HEK293 (cell line): ENCODE results near the gene ATP2C1.

Experiments used
- CTCF ChIA-PET: fragments of 350-600 bp; formaldehyde crosslinking; extraction: SDS; loops from one replicate; lab custom pipeline; 2021; ENCODE audit warnings: antibody characterized with exemption; lab: Yijun Ruan, JAX
- POLR2A ChIA-PET: fragments of 300-600 bp; formaldehyde crosslinking; extraction: SDS; loops from one replicate; lab custom pipeline; 2020; ENCODE audit warnings: antibody characterized with exemption, inconsistent platforms; lab: Yijun Ruan, JAX
- H3K27ac ChIP-seq: fragments of 200-500 bp; sonication (Bioruptor generic); 2 replicates; pipeline ENCODE4 v1.5.1; 2014; ENCODE audit warnings: low read depth, low read length, control low read depth, inconsistent platforms; ENCODE audit errors: extremely low read depth
- H3K36me3 ChIP-seq, 2 experiments: fragments of 200-500 bp in 1 of 2; sonication (Bioruptor generic) in 1 of 2; 1 replicate in 1 of 2; 2 replicates in 1 of 2; pipeline ENCODE4 v1.5.1; 2014 to 2017; ENCODE audit warnings: inconsistent platforms in 2 of 2, low read length in 2 of 2; ENCODE audit not compliant: control insufficient read depth in 2 of 2, insufficient read depth in 1 of 2
- H3K4me1 ChIP-seq: fragments of 200-500 bp; sonication (Bioruptor generic); 2 replicates; pipeline ENCODE4 v1.5.1; 2014; ENCODE audit warnings: mild to moderate bottlenecking, low read length, inconsistent platforms; ENCODE audit not compliant: control insufficient read depth, insufficient read depth
- H3K4me3 ChIP-seq: 2 replicates; pipeline ENCODE4 v1.5.1; 2011; ENCODE audit warnings: low read depth, mild to moderate bottlenecking, control low read depth, low read length, moderate library complexity
- H3K9me3 ChIP-seq: fragments of 200-500 bp; sonication (Bioruptor generic); 2 replicates; pipeline ENCODE4 v1.5.1; 2014; ENCODE audit warnings: low read depth, low read length, inconsistent platforms; ENCODE audit not compliant: control insufficient read depth, insufficient read depth
- ZIC2 ChIP-seq: fragments of 450-650 bp; formaldehyde crosslinking; IDR thresholded peaks from 2 replicates; pipeline ENCODE4 v1.5.1; 2016; ENCODE audit warnings: missing biosample characterization, missing genetic modification characterization
- ZNF121 ChIP-seq: fragments of 450-650 bp; formaldehyde crosslinking; IDR thresholded peaks from 2 replicates; pipeline ENCODE4 v1.5.1; 2016; ENCODE audit warnings: missing biosample characterization, missing genetic modification characterization
- ZNF148 ChIP-seq: fragments of 450-650 bp; formaldehyde crosslinking; IDR thresholded peaks from 2 replicates; pipeline ENCODE4 v1.5.0; 2017; ENCODE audit warnings: missing biosample characterization, missing genetic modification characterization, borderline replicate concordance
- ZNF239 ChIP-seq: fragments of 450-650 bp; formaldehyde crosslinking; IDR thresholded peaks from 2 replicates; pipeline ENCODE4 v1.5.1; 2016; ENCODE audit warnings: missing biosample characterization, missing genetic modification characterization
- ZNF335 ChIP-seq: fragments of 450-650 bp; formaldehyde crosslinking; conservative IDR thresholded peaks from 2 replicates; pipeline ENCODE4 v1.5.1; 2016; ENCODE audit warnings: missing biosample characterization, missing genetic modification characterization
- ZNF37A ChIP-seq: fragments of 450-650 bp; IDR thresholded peaks from 2 replicates; pipeline ENCODE4 v1.5.1; 2018; ENCODE audit warnings: missing biosample characterization, missing genetic modification characterization
- ZNF514 ChIP-seq: fragments of 450-650 bp; formaldehyde crosslinking; IDR thresholded peaks from 2 replicates; pipeline ENCODE4 v1.5.1; 2016; ENCODE audit warnings: missing biosample characterization, missing genetic modification characterization
- ZNF654 ChIP-seq: fragments of 450-650 bp; formaldehyde crosslinking; IDR thresholded peaks from 2 replicates; pipeline ENCODE4 v1.5.1; 2016; ENCODE audit warnings: low read depth, missing biosample characterization, missing genetic modification characterization
- ZNF785 ChIP-seq: fragments of 450-650 bp; formaldehyde crosslinking; IDR thresholded peaks from 2 replicates; pipeline ENCODE4 v1.5.1; 2016; ENCODE audit warnings: missing biosample characterization, missing genetic modification characterization
- ZSCAN5A ChIP-seq: fragments of 450-650 bp; formaldehyde crosslinking; IDR thresholded peaks from 2 replicates; pipeline ENCODE4 v1.5.1; 2016; ENCODE audit warnings: missing biosample characterization, missing genetic modification characterization
- TF ChIP-seq, protein P1 (sequence below): fragments of 450-650 bp; IDR thresholded peaks from 2 replicates; pipeline ENCODE4 v1.5.1; 2018; ENCODE audit warnings: missing biosample characterization, mild to moderate bottlenecking, missing genetic modification characterization
- TF ChIP-seq, protein P2 (sequence below): fragments of 450-650 bp; formaldehyde crosslinking; IDR thresholded peaks from 2 replicates; pipeline ENCODE4 v1.5.1; 2016; ENCODE audit warnings: missing biosample characterization, missing genetic modification characterization
- TF ChIP-seq, protein P3 (sequence below): fragments of 450-650 bp; formaldehyde crosslinking; IDR thresholded peaks from 2 replicates; pipeline ENCODE4 v1.5.1; 2016; ENCODE audit warnings: missing biosample characterization, missing genetic modification characterization

ATP2C1 gene

DNA sequence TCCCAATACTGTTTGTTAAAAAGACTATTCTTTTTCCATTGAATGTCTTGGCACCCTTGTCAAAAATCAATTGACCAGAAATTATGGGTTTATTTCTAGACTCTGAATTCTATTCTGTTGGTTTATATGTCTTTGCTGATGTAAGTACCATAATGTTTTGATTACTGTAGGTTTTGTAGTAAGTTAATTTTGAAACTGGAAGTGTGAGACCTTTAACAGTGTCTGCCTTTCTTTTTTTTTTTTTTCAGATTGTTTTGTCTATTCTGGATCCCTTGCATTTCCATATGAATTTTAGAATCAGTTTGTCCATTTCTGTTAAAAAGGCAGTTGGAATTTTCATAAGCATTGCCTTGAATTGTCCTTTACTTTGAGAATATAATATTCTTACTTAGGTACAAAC is 13.6 kb downstream of the ATP2C1 start:
- no peaks in the 10 kb centered on the region for H3K36me3 ChIP-seq

GRCh38 chr3:130907966-130908365 is 14.1 kb downstream of the ATP2C1 start:
- Histone ChIP-seq H3K4me1 (peaks cover 10% of the 10 kb centered on the region), H3K27ac (no peak overlapping the region), H3K9me3 (no peaks in the 10 kb centered on the region), H3K36me3 (no peaks in the 10 kb centered on the region), H3K4me3 (no peak overlapping the region)
- ChIA-PET POLR2A (no interaction called here), CTCF (no interaction called here)
- TF ChIP-seq, protein P1, sequence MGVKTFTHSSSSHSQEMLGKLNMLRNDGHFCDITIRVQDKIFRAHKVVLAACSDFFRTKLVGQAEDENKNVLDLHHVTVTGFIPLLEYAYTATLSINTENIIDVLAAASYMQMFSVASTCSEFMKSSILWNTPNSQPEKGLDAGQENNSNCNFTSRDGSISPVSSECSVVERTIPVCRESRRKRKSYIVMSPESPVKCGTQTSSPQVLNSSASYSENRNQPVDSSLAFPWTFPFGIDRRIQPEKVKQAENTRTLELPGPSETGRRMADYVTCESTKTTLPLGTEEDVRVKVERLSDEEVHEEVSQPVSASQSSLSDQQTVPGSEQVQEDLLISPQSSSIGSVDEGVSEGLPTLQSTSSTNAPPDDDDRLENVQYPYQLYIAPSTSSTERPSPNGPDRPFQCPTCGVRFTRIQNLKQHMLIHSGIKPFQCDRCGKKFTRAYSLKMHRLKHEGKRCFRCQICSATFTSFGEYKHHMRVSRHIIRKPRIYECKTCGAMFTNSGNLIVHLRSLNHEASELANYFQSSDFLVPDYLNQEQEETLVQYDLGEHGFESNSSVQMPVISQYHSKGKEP: no peak
- TF ChIP-seq ZNF121 (tag by site-specific recombination): no peak

More for the DNA sequence above, 13.6 kb downstream of the ATP2C1 start:
- no peaks in the 10 kb centered on the region for H3K9me3 ChIP-seq
- peaks cover 10% of the 10 kb centered on the region for H3K4me1 ChIP-seq
- no peak overlapping the region for H3K27ac ChIP-seq
- TF ChIP-seq, protein P2, sequence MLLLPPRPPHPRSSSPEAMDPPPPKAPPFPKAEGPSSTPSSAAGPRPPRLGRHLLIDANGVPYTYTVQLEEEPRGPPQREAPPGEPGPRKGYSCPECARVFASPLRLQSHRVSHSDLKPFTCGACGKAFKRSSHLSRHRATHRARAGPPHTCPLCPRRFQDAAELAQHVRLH: no peak
- ChIA-PET CTCF (no interaction called here), POLR2A (no interaction called here)
- no peak overlapping the region for H3K4me3 ChIP-seq

DNA sequence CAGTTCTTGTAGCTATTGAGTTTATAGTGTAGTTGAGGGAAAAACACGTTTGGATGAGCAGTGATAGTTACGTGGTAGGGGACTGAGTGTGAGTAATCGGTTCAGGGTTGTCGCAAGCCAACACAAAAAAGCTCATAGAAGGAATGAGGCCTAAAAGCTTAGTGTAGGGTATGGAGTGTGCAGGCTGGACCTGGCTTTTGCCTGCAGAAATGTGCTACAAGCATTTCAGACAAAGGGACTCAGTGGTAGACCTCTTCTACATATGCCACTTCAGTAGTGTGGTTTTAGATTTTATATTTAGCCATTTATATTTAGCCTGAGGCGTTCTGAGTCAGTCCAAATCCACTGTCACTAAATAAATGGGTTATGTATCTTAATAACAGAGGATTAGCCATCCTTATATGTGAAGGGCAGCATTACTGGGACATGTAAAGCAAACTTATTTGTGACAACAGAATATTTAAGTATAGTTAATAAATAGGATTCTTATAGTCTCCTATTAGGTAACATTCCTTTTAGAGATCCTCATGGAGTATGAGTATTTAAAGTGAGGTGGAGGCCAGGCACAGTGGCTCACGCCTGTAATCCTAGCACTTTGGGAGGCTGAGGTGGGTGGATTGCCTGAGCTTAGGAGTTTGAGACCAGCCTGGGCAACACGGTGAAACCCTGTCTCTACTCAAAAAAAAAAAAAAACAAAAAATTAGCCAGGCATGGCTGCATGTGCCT is 21.8 kb downstream of the ATP2C1 start:
- Histone ChIP-seq H3K36me3 (no peaks in the 10 kb centered on the region; a peak in 1 of 3 replicates), H3K4me1 (no peaks in the 10 kb centered on the region), H3K9me3 (no peaks in the 10 kb centered on the region), H3K27ac (no peak overlapping the region), H3K4me3 (no peak overlapping the region)
- TF ChIP-seq ZNF37A (tag by site-specific recombination): no peak
- TF ChIP-seq ZNF785 (tag by site-specific recombination): no peak
- TF ChIP-seq, protein P3, sequence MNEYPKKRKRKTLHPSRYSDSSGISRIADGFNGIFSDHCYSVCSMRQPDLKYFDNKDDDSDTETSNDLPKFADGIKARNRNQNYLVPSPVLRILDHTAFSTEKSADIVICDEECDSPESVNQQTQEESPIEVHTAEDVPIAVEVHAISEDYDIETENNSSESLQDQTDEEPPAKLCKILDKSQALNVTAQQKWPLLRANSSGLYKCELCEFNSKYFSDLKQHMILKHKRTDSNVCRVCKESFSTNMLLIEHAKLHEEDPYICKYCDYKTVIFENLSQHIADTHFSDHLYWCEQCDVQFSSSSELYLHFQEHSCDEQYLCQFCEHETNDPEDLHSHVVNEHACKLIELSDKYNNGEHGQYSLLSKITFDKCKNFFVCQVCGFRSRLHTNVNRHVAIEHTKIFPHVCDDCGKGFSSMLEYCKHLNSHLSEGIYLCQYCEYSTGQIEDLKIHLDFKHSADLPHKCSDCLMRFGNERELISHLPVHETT (tag by site-specific recombination): no peak
- TF ChIP-seq ZNF335: no peak
- TF ChIP-seq ZNF654 (tag by site-specific recombination): no peak
- no peak for TF ChIP-seq ZNF239 (tag by site-specific recombination)
- no peak for TF ChIP-seq ZIC2 (tag by site-specific recombination)
- no peak for TF ChIP-seq ZNF148
- no peak for TF ChIP-seq ZSCAN5A
- TF ChIP-seq ZNF514 (tag by site-specific recombination): no peak
- POLR2A ChIA-PET: no interaction called here
- CTCF ChIA-PET: no interaction called here
